CD4-positive, alpha-beta T cell treated with Interleukin-15 for 4 hours (primary cell): ENCODE measurements around the gene GPC3.

Experiments
- DNase-seq: peaks from one replicate; pipeline ENCODE4 v3.0.0-alpha.2; 2020; ENCODE audit warnings: low spot score

Gene GPC3

DNA sequence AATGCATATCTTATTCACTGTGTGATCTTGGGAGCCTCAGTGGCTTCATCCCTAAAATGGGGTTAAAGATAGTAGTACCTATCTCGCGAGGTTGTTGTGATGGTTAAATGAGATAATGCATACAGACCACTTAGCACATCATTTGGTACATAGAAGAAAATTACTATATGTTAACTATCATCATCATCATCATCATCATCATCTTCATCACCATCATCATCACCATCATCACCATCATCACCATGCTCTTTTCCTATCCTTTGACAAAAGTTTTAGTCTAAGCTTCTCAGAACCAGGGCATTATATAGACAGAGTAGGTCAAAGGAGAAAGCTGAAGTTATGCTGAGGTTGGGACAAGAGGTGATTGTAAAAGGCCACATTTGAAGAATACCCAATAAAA, 145.0 kb downstream of the GPC3 start:
- no peak for DNase-seq

DNA sequence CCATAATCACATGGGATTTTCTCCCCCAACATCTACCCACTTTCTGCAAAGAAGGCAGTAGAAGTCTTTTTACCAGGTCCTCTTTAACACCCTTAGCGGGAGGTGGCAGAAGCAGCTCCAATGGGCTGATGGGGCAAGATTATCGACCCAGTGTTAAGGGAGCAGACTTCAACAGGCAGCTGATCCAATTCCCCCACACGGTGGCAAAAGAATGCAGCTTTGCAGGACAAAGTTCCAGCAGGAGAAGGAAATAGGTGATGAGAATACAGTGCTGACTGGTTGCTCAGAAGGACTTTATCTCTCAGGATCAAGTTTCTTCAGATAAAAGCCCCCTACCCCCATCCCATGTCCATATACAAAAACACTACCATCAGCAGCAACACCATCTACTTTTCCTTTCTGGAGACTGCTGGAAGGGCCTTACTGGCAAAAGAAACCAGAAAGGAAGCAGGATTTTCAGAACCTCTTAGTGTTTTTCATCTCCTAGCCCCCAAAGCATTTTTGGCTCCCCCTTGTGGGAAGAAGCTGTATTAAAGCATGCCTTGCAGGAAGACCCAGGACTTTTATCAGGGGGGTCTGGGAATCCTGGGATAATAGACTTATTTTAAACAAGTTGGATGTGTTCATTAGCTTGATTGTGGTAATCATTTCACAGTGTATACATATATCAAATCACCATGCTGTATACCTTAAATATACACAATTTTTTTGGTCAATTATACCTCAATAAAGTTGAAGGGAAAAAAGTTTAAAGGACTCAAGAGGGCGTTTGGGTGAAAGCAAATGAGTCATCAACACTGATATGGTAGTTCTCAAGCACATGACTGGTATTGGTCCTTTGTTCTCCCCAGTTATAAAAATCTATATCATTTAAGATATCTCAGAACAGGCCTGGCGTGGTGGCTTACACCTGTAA, 146.4 kb downstream of the GPC3 start:
- DNase-seq = peak; percentile 7

DNA sequence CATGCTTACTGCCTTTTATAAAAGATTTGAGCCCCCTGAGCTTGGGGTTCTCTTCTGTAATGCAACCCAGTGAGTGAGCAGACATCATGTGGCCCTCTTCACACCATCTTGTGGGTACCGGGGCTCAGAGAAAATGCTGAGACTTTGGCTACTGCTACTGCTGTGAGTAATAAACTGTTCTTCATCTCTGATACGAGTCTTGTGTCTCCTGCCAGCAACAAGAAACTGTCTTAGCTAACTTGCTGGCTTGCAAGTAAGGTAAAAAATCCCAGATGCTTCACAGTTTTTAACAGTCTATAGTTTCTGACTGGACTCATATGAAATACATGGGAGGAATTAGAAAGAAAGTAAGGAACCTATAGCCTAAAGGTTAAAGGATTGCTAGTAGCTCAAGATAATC, 148.3 kb downstream of the GPC3 start:
- DNase-seq = no peak

DNA sequence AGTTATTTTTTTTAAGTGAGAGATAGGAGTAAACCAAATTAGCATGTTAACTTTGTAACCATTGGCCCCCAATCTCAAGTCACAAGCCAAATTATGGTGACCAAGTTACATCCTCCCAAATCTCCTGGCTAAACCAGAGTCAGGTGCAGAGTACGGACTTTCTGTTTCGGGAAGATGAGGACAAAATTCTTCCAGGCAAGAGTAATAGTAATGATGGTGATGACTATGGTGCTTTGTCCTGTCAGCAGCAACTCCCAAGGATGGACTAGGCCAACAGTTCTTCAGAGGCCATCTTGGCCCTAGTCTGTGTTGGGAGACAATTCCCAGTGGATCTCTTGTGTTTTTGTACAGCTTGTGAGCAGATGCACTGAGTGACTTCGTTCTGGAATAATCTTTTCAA, 148.8 kb downstream of the GPC3 start:
- DNase-seq = no peak

DNA sequence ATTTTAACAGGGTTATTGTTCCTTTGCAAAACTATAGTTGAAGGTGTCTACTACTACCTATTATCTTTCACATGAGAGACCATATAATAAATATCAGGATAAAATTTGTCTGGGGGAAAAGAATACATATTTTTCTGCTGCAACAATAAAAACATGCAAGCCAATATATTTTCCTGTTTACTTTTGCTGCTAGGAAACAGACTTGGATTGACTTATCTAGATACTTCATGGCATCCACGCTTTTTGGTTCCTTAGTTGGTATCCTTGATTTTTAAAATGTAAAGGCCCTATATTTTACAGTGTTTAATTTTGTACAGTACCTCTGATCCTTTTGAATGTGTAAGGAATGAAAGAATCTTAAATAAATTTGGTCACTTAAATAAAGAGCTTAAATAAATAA, 150.6 kb downstream of the GPC3 start:
- DNase-seq = no peak

DNA sequence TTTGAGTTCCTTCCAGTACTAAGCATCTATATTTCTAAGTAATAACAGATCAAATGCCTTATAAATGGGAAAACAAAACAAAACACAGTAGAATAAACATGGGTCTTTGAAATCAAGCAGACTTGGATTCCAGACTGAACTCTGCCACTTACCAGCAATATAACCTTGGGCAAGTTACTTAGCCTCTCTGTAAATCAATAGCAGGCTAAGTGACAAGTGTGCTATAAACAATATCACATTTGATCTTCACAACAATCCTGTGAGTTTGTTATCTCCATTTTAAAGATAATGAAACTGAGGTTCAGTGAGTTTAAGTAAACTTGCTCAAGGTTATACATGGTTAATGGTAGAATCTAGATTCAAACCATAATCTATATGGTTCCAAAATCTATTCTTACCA, 165.8 kb downstream of the GPC3 start:
- DNase-seq = no peak

DNA sequence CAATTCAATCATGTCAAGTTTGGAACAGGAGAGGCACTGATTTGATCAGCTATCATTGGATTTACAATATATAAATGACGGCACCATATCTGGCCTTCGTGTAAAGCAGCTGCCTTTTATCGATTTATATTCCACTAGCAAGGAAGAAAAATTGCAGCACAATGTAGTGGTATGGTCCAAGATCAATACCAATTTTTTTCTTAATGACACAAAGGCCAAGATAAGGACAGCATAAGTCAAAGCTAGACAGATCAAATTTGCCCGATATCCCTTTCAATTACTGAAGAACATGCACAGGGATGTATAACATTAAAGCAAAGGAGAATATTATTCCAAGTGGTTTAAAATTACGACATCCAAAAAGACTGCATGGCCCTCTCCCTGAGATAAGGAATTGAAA, 167.4 kb downstream of the GPC3 start:
- no peak for DNase-seq

DNA sequence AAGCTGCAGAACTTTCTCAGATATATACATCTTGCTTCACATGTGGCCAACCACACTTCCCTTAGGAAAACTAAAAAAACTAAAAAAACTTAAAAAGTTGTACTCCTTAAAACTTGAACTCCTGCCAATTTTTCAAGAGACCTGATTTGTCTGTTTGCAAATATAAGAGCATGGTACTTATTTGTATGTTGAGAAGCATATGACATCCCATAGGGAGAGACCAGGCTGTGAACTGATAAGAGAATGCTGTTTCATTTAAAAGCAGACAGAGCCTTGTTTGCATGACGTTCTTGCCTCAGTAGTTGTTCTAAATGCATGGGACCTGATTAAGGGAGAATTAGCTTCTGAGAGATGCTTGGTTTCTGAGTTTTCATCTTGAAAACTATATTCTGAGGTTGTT, 169.9 kb downstream of the GPC3 start:
- DNase-seq = no peak

DNA sequence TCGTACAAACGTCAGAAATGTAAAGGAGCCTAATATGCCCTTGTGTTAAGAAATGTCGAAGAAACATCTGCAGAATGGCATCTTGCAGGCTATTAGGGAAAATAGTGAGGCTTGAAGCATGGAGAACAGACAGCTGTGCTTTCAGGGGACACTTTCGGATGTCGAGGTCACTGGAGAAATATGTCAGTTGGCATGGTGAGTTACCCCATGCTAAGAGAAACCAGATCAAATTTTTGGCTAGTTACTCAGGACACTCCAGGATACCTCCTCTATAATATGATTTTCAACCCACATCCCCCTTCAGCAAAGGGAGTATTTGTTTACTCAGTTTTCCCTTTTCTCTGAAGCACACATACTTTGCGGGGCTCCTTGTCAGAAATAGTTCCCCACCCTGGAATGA, 171.4 kb downstream of the GPC3 start:
- DNase-seq = no peak

DNA sequence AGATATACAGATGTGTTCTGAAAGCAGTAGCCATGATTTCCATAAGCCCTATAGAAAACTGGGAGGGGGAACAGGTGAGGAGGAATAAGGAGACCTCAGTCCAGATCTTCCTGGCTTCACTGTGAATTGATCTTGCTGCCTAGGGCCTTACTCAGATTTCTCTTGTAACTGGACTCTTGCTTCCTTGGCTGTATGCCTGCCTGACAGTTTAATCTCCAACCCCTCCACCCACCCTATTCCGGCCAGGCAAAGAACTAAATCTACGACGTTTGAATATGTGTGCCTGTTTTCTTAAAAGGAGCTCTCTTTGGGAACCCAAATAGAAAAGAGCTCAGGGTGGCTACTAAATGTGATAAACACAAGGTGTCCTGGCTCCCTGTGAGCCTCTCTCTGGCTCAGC, 173.0 kb downstream of the GPC3 start:
- DNase-seq = no peak

DNA sequence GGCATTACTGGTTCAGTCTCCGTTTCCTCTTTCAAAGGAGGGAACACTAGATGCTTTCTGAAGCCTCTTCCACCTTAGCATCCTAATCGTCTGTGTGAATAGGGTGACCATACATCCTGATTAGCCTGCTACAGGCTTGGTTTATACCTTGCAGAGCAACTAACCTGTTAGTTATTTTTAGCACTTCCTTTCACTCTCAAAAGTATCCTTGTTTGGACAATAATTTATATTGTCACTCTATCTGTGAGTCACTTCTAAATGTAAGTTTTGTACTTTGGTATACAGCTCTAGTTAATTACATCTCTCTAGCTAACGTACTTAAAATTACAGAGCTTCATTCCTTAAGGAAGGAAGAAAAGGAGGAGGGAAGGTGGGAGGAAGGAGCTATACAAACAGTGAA, 174.5 kb downstream of the GPC3 start:
- DNase-seq = no peak

DNA sequence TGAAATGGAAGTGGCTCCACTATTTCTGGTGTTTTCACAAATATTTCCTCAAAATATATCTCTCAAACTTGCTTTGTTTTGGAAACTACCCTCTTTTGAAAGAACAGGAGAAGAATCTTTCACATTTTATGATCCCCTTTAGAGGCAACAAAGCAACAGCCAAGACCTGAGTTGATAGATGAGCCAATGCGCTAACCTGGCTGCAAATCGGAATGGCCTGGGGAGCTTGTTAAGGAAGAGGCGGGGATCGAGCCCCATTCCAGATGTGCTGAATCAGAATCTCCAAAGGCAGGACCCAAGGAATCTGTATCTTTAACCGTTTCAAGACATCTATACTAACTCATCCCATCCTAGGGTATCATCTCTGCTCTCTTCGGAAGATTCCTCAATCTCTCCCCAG, 181.3 kb downstream of the GPC3 start:
- DNase-seq = no peak

DNA sequence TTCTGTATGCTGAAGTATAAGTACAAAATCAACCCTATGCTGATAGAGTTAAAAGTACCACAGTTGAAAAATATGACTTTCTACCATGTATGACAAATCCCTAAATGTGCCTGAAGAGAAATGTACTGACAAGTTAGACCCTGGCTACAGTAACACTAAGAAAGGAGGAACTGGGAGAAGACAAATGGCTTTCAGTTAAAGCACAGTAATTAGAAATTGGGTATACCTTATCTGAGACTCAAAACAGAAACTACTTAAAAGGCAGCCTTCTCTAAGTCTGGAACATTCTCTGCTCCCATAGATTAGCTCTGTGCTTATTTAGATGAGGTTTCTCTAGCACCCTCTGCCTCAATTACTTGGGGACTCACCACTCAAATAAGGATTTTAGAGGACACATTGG, 189.1 kb downstream of the GPC3 start:
- no peak for DNase-seq

DNA sequence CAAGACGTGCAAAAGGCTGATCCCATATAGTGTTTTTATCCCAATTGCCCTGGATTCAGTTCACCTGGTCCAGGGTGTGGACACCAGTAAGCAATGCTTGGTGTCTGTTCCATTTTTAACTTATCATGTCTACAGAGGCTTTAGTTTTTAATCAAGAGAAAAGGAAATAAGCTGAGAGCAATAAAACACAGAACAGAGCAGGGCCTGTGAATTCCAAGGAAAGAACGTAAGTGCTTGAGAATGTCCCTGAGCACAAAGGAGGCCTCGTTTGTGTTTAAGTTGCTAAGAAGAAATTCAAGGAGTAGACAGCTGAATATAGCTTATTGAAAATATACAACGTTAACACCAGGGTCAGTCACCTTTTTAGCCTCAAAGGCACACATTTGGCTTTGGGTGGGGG, 191.3 kb downstream of the GPC3 start:
- no peak for DNase-seq

DNA sequence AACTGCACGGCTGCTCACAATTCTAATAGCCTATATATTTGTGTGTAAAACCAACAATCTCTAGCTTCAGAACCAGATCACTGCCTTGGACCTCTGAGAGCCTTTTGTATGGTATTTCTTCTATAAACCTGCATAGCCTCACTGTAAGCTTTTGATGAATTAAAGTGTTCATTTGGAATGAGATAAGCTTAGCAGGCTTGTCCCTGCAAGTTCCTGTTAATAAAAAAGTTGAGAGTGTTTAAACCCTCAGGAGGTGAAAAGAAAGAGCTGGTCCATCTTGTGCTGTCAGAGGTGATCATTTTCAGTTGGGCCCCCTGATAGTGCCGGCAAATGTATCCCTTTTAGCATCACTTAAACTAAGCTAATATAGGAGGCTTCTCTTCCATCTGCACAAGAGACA, 191.8 kb downstream of the GPC3 start:
- DNase-seq = no peak

DNA sequence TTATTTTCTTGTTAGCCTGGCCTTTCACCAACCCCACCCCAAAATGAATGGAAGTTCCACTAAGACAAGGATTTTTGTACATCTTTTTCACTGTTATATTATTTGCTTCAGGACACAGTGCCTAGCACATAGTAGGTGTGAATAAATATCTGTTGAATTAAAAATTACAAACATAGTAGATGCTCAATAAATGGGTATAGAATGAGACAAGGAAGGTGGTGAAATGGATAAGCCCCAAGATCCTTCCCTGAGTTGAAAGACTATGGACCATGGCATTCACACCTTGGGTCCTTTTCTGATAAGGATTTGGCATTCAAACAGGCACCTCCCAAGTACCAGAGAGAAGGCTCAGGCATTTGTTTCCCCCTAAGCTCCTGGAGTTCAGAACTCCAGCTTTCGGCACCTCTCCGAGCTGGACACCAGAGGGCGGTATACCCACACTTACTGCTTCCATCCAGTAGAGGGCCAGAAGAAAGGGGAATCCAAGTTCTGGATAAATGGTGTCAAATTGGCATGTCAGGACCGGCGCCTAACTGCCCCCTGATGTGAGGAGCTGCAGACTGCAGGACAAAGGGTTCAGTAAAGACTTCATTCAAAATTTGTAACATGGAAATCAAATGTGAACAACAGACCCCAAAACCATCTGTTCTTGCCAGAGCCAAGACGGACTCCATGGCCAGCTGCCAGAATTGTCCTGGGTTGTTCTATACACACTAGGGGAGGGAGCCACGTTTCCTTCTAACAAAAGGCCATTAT, 193.0 kb downstream of the GPC3 start:
- DNase-seq = peak; percentile 44

DNA sequence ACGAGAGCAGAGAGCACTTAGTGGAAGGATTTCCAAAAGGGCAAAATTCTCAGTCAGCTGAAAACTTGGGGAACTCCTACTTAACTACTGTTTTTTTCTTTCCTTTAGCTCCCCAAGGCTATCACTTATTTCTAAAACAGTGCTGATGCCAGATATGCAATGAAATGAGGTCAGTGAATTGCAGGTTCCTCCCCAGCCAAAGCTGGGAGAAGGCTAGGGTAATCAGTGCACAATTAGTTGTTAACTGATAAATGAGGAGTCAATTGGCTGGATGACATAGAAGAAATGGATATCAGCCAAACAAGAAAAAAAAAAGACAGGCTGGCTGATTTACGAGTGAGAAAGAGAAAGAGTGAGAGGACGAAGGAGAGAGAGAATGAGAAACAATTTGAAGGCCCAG, 195.6 kb downstream of the GPC3 start:
- DNase-seq = no peak

DNA sequence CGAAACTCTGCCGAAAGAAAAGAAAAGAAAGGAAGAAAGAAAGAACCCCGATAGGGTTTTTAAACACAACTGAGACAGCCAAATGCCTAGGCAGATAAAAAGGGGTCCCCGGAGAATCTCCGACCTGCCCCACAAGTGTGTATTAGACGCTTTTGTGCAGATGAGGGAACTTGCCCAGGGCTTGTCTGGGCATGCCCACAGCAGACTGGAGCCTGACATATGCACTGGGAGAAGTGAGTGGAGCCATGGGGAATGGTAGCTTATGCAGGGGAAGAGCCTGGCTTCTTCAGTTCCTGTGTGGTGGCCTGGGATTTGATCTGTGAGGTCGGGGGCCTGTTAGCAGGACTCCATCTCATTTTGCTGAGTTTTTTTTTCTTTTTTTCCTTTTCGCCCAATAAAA, 199.0 kb downstream of the GPC3 start:
- no peak for DNase-seq

DNA sequence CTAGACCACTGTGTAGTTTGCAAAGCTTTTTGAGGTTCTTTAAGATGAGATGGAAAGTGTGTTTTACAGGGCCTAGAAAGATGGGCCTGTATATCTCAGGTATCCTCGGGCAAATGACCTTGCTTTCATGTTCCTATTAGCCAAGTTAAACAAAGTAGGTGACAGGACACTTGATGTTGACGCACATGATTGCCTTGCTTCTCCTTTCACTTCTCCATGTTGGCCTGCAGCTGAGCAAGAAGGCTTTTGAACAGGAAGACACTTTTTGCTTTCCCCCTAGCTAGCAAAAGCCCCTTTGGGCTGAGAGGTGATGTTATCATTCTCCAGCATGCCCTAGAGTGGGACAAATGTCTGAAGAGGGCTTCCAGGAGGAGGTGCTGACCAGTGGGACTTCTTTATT, 202.1 kb downstream of the GPC3 start:
- no peak for DNase-seq

DNA sequence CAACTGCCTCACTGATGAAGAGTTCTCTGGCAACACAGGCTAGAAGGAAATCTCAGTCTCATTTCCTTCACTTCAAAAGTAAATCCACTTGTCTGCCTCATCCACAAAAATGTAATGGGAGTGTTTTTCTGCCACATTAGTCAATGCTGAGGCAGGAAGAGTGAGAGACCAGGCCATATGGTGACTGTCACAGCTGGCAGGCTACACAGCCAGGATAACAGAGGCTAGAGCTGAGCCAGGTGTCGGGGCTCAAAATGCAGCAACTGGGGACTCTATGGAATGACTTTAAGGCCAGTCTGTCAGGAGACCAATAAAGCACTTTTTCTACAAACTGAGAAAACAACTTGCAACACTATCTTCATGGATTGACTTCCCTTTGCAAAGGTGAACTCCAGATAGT, 204.2 kb downstream of the GPC3 start:
- no peak for DNase-seq

DNA sequence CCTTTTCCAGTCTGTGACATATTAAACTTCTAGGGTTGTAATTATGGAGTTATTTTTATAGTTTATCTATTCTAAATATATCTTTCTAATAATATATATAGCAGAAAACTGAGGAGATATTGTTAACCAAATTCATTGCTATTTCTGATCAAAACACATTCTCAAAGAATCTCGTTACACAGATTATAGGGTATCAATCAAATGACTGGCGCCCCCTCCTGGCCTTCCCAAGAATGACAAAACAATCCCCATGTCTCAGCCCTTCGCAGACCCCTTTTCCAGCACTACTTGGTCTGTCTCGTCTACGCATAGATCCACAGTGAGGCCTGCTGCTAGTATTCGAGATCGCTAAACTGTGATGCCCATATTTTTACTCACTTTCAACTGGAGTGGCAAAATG, 209.3 kb downstream of the GPC3 start:
- peak; percentile 9 for DNase-seq

DNA sequence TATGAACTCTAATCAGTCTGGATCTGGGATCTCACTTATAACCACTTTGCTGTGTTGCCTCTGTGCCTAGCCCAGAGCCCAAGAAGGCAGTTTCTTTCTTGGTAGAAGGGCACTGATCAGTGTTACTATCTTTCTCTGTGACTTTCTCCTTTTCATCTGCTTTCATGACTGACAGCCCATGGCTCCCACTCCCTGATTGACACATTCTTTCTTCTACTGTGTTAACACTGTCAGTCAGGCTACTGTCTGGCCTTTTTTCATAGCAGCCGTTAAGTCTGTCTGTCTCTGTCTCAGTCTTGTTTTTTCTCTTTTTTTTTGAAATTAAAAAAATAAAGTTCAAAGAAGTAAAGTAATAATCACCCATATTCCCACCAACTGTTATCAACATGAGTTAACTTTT, 210.6 kb downstream of the GPC3 start:
- DNase-seq = no peak

DNA sequence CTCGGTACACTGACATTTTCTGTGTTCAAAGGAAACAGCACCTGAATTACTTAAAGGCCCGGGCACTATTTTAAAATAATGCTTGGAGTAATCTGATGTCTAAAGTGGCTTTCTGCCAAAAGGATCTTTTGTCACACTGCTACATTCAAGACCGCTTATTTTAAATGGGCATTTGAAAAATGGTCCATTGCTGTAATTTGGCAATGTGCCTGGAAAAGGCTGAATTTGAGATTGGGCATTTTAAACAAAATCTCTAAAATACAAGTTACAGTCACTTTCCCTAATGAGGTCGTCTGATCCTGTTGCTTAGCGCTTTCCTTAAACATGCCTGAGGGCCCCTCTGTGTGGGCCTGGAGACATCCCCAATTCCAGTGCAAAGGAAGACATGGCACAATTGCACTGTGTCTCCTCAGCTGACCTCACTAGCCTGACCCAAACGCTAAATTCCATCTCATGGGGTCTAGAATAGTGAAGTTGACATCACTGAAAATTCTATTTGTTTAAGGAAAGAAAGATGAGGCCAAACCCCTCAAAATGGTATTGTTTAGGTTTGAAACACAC, 214.2 kb downstream of the GPC3 start:
- no peak for DNase-seq
